CD14-positive monocyte (primary cell): ENCODE measurements around the gene SLC27A4. TPM values are rescaled to one million over a fixed set of nuclear protein-coding genes. Genes with fewer than 3 reads are reported as not detected.

Experiments used
- DNase-seq, 3 donors: peaks; one replicate each; pipeline ENCODE4 v3.0.0-alpha.2; 2011 to 2022
- H2AFZ ChIP-seq: 2 replicates; pipeline ENCODE4 v1.6.0; 2012; ENCODE audit warnings: mild to moderate bottlenecking, low read depth, low read length, inconsistent platforms; ENCODE audit not compliant: insufficient read depth, poor library complexity, severe bottlenecking
- H3K27ac ChIP-seq, 2 donors: 1 replicate in 1 of 2; 2 replicates in 1 of 2; pipeline ENCODE4 v1.5.1; 2012 to 2013; ENCODE audit warnings: low read length in 2 of 2, control low read depth in 1 of 2, inconsistent platforms in 1 of 2, low read depth in 1 of 2, mild to moderate bottlenecking in 1 of 2
- H3K27me3 ChIP-seq, 2 donors: one replicate each; pipeline versions ENCODE4 v1.6.0 to v1.6.1; 2011 to 2013; ENCODE audit warnings: low read length in 2 of 2; ENCODE audit not compliant: control insufficient read depth in 2 of 2, insufficient read depth in 2 of 2
- H3K36me3 ChIP-seq, 2 donors: replicated peaks in 1 of 2; 1 replicate in 1 of 2; 2 replicates in 1 of 2; pipeline versions ENCODE4 v1.5.1 to v1.6.1; 2012 to 2013; ENCODE audit warnings: low read length in 2 of 2, control low read depth in 1 of 2, inconsistent platforms in 1 of 2, mild to moderate bottlenecking in 1 of 2; ENCODE audit not compliant: insufficient read depth in 2 of 2, control insufficient read depth in 1 of 2
- H3K4me1 ChIP-seq, 2 donors: 1 replicate in 1 of 2; 2 replicates in 1 of 2; pipeline versions ENCODE4 v1.5.1 to v1.6.1; 2012 to 2013; ENCODE audit warnings: low read length in 2 of 2, control low read depth in 1 of 2, inconsistent platforms in 1 of 2, mild to moderate bottlenecking in 1 of 2, moderate library complexity in 1 of 2; ENCODE audit not compliant: insufficient read depth in 2 of 2, control insufficient read depth in 1 of 2
- H3K4me2 ChIP-seq: replicated peaks from 2 replicates; pipeline ENCODE3; 2012; ENCODE audit warnings: low read length, moderate library complexity, mild to moderate bottlenecking; ENCODE audit not compliant: poor library complexity, severe bottlenecking; ENCODE audit errors: extremely low read depth
- H3K4me3 ChIP-seq, 3 experiments: fragments of 200-600 bp in 1 of 3; sonication (generic) in 1 of 3; replicated peaks in 1 of 3; 1 replicate in 2 of 3; 2 replicates in 1 of 3; pipeline ENCODE4 v1.5.1; 2011 to 2013; ENCODE audit warnings: low read length in 3 of 3, mild to moderate bottlenecking in 3 of 3, control low read depth in 2 of 3, low read depth in 2 of 3, inconsistent platforms in 1 of 3, moderate library complexity in 1 of 3
- H3K79me2 ChIP-seq: 2 replicates; pipeline ENCODE4 v1.6.0; 2012; ENCODE audit warnings: mild to moderate bottlenecking, control low read depth, inconsistent platforms, low read length, moderate library complexity; ENCODE audit not compliant: insufficient read depth
- H3K9ac ChIP-seq: 2 replicates; pipeline ENCODE4 v1.6.0; 2017; ENCODE audit warnings: low read length, mild to moderate bottlenecking; ENCODE audit not compliant: insufficient read depth, poor library complexity, severe bottlenecking
- H3K9me3 ChIP-seq, 2 donors: replicated peaks in 1 of 2; 1 replicate in 1 of 2; 2 replicates in 1 of 2; pipeline versions ENCODE4 v1.5.1 to v1.6.1; 2012 to 2013; ENCODE audit warnings: low read length in 2 of 2, control low read depth in 1 of 2; ENCODE audit not compliant: control insufficient read depth in 1 of 2, insufficient read depth in 1 of 2
- H4K20me1 ChIP-seq: 2 replicates; pipeline ENCODE4 v1.6.0; 2012; ENCODE audit warnings: mild to moderate bottlenecking, low read length, control low read depth, moderate library complexity; ENCODE audit not compliant: insufficient read depth
- H3K27ac Mint-ChIP-seq, 7 donors: one replicate each; pipeline ENCODE4 v1.8.0; 2020; ENCODE audit warnings: mild to moderate bottlenecking in 7 of 7, mixed read lengths in 7 of 7, moderate library complexity in 6 of 7, inconsistent platforms in 2 of 7
- H3K27me3 Mint-ChIP-seq, 3 donors: one replicate each; pipeline ENCODE4 v1.8.0; 2021 to 2022; ENCODE audit warnings: low read depth in 3 of 3, mild to moderate bottlenecking in 3 of 3, mixed read lengths in 3 of 3, moderate library complexity in 3 of 3, inconsistent platforms in 1 of 3
- H3K36me3 Mint-ChIP-seq, 2 donors: one replicate each; pipeline ENCODE4 v1.8.0; 2020; ENCODE audit warnings: mixed read lengths in 2 of 2, inconsistent platforms in 1 of 2, mild to moderate bottlenecking in 1 of 2
- H3K4me1 Mint-ChIP-seq: one replicate; pipeline ENCODE4 v1.8.0; 2020; ENCODE audit warnings: mild to moderate bottlenecking, mixed read lengths
- H3K4me3 Mint-ChIP-seq, 2 donors: one replicate each; pipeline ENCODE4 v1.8.0; 2020; ENCODE audit warnings: mild to moderate bottlenecking in 2 of 2, mixed read lengths in 2 of 2, moderate library complexity in 1 of 2
- H3K9me3 Mint-ChIP-seq, 7 donors: one replicate each; pipeline ENCODE4 v1.8.0; 2020 to 2022; ENCODE audit warnings: mixed read lengths in 7 of 7, mild to moderate bottlenecking in 6 of 7, moderate library complexity in 6 of 7, inconsistent platforms in 2 of 7
- WGBS: methylation state at CpG from one replicate; pipeline ENCODE4 v1.1.5; 2013; ENCODE audit warnings: missing lambda C conversion rate; ENCODE audit not compliant: insufficient coverage; 5-methylcytosine and 5-hydroxymethylcytosine counted together
- intact Hi-C, 2 donors: fragments of 100-400 bp; cut with micrococcal nuclease; formaldehyde crosslinking; loops; one replicate each; pipeline versions ENCODE4 v1.15.0 to v1.15.1; 2023
- polyA plus RNA-seq, 3 donors: library from polyadenylated mRNA; depleted of rRNA in 1 of 3; unstranded in 2 of 3; stranded (reverse) in 1 of 3; fragments of 300-500 nt in 2 of 3; fragments of >200 nt in 1 of 3; fragmentation: Illumina TruSeq in 2 of 3; gene quantifications; 1 replicate in 2 of 3; 2 replicates in 1 of 3; pipeline ENCODE4 v1.2.3, GENCODE V29; 2012 to 2021
- TF ChIP-seq, protein P1 (sequence below): fragments of 200-600 bp; IDR thresholded peaks from one replicate; pipeline ENCODE4 v1.8.0; 2022; ENCODE audit warnings: antibody characterized with exemption, mild to moderate bottlenecking

SLC27A4 gene
- polyA plus RNA-seq, 3 donors: 6.8 to 8.9 (median 6.8) TPM

- no peak overlapping the region for H3K4me2 ChIP-seq
- no peaks in the 10 kb centered on the region for H3K36me3 ChIP-seq
- peaks cover 5 to 31% of the 10 kb centered on the region in 2 donors for H3K27me3 ChIP-seq
- no peak overlapping the region for H3K9ac ChIP-seq
- H2AFZ ChIP-seq: no peak overlapping the region
- Mint-ChIP-seq H3K27me3 (peaks cover 30 to 45% (median 35%) of the 10 kb centered on the region in 3 donors), H3K9me3 (no peaks in the 10 kb centered on the region), H3K4me1 (no peaks in the 10 kb centered on the region), H3K27ac (no peak overlapping the region), H3K4me3 (no peak overlapping the region), H3K36me3 (no peaks in the 10 kb centered on the region)
- H3K9me3 ChIP-seq: no peaks in the 10 kb centered on the region
- no peak for DNase-seq
- TF ChIP-seq, protein P1, sequence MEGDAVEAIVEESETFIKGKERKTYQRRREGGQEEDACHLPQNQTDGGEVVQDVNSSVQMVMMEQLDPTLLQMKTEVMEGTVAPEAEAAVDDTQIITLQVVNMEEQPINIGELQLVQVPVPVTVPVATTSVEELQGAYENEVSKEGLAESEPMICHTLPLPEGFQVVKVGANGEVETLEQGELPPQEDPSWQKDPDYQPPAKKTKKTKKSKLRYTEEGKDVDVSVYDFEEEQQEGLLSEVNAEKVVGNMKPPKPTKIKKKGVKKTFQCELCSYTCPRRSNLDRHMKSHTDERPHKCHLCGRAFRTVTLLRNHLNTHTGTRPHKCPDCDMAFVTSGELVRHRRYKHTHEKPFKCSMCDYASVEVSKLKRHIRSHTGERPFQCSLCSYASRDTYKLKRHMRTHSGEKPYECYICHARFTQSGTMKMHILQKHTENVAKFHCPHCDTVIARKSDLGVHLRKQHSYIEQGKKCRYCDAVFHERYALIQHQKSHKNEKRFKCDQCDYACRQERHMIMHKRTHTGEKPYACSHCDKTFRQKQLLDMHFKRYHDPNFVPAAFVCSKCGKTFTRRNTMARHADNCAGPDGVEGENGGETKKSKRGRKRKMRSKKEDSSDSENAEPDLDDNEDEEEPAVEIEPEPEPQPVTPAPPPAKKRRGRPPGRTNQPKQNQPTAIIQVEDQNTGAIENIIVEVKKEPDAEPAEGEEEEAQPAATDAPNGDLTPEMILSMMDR: no peak
- 83% methylated on average over 8 of the region's 9 CpGs for WGBS
- intact Hi-C loops: no loop called here
- no peak overlapping the region for H3K4me3 ChIP-seq
- no peaks in the 10 kb centered on the region for H3K79me2 ChIP-seq
- H3K4me1 ChIP-seq: no peaks in the 10 kb centered on the region
- H3K27ac ChIP-seq: no peak overlapping the region
- H4K20me1 ChIP-seq: no peaks in the 10 kb centered on the region
Observed at GRCh38 chr9:128406848-128407391, 66.6 kb downstream of the SLC27A4 start.

- WGBS: 38% methylated on average over 20 of the region's 26 CpGs
- Histone ChIP-seq H3K4me2 (no peak overlapping the region), H3K79me2 (no peaks in the 10 kb centered on the region), H4K20me1 (no peaks in the 10 kb centered on the region), H3K36me3 (no peaks in the 10 kb centered on the region), H3K4me3 (no peak overlapping the region), H3K9me3 (no peaks in the 10 kb centered on the region), H3K27me3 (peaks cover 5 to 31% of the 10 kb centered on the region in 2 donors), H2AFZ (no peak overlapping the region), H3K27ac (no peak overlapping the region), H3K9ac (no peak overlapping the region), H3K4me1 (no peaks in the 10 kb centered on the region)
- peaks cover 35 to 48% (median 35%) of the 10 kb centered on the region in 3 donors for H3K27me3 Mint-ChIP-seq
- no peaks in the 10 kb centered on the region for H3K36me3 Mint-ChIP-seq
- H3K4me3 Mint-ChIP-seq: peak overlapping the region in 1 of 2 donors; percentile 26
- TF ChIP-seq, protein P1: no peak
- intact Hi-C loops: no loop called here
- DNase-seq: no peak
- H3K4me1 Mint-ChIP-seq: peaks cover 1% of the 10 kb centered on the region
- H3K9me3 Mint-ChIP-seq: no peaks in the 10 kb centered on the region
- H3K27ac Mint-ChIP-seq: no peak overlapping the region
Observed at GRCh38 chr9:128408963-128409431, 68.7 kb downstream of the SLC27A4 start.
